HepG2 (cell line): ENCODE measurements around the gene ARF5. TPM values are rescaled to one million over a fixed set of nuclear protein-coding genes. Genes with fewer than 3 reads are reported as not detected.

Experiments used
- ATAC-seq: fragments of 200-7000 bp; cut with Tn5 transposase; 3 replicates; pipeline ENCODE4 v1.9.1; 2020; ENCODE audit warnings: mild to moderate bottlenecking, moderate library complexity
- BruUV-seq: library from RNA; stranded (reverse); fragments of 400-500 nt; replicated peaks from 2 replicates; lab custom pipeline; 2021; lab: Mats Ljungman, UMichigan
- CTCF ChIA-PET: fragments of 300-600 bp; formaldehyde crosslinking; extraction: SDS; loops from one replicate; lab custom pipeline; 2021; ENCODE audit warnings: low total read pairs, inconsistent platforms, low intra/inter-chr PET ratio; lab: Yijun Ruan, JAX
- POLR2A ChIA-PET: fragments of 350-600 bp; sonication (Branson Sonifier 250); formaldehyde crosslinking; loops from one replicate; lab custom pipeline; 2020; ENCODE audit warnings: antibody characterized with exemption, inconsistent platforms; lab: Yijun Ruan, JAX
- DNase-seq: peaks from one replicate; pipeline ENCODE4 v3.0.0-alpha.2; 2015; ENCODE audit warnings: low spot score
- FAIRE-seq: peaks from 3 replicates; lab custom pipeline; 2011; peaks lifted over from hg19 to GRCh38; lab: Jason Lieb, UNC
- H2AFZ ChIP-seq: one replicate; pipeline ENCODE4 v1.6.1; 2011; ENCODE audit warnings: low read length, inconsistent platforms
- H3K27ac ChIP-seq: fragments of 300-600 bp; 3 replicates; pipeline ENCODE4 v1.8.0; 2011; ENCODE audit warnings: mixed run types, mild to moderate bottlenecking, mixed read lengths, low read length, inconsistent platforms; ENCODE audit not compliant: insufficient read depth; ENCODE audit errors: extremely low read length
- H3K27me3 ChIP-seq, 2 experiments: fragments of 200-600 bp in 1 of 2; 2 replicates in 1 of 2; 3 replicates in 1 of 2; pipeline versions ENCODE4 v1.6.0 to v1.8.0; 2011; ENCODE audit warnings: low read length in 2 of 2, mild to moderate bottlenecking in 2 of 2, moderate library complexity in 2 of 2, inconsistent platforms in 1 of 2; ENCODE audit not compliant: insufficient read depth in 2 of 2, control insufficient read depth in 1 of 2
- H3K36me3 ChIP-seq, 2 experiments: fragments of 200-600 bp in 1 of 2; replicated peaks in 1 of 2; 2 replicates in 1 of 2; 3 replicates in 1 of 2; pipeline versions ENCODE4 v1.5.1 to v1.8.0; 2011; ENCODE audit warnings: low read length in 2 of 2, inconsistent platforms in 1 of 2; ENCODE audit not compliant: insufficient read depth in 2 of 2, control insufficient read depth in 1 of 2
- H3K4me1 ChIP-seq: 2 replicates; pipeline ENCODE4 v1.5.1; 2012; ENCODE audit warnings: low read length, inconsistent platforms; ENCODE audit not compliant: insufficient read depth
- H3K4me2 ChIP-seq: 2 replicates; pipeline ENCODE4 v1.6.0; 2011; ENCODE audit warnings: low read depth, low read length, inconsistent platforms
- H3K4me3 ChIP-seq, 3 experiments: fragments of 200-600 bp in 1 of 3; sonication (generic), shearing (Covaris generic) in 1 of 3; replicated peaks in 1 of 3; 2 replicates each; pipeline ENCODE4 v1.5.1; 2011 to 2016; ENCODE audit warnings: low read length in 3 of 3, inconsistent platforms in 2 of 3, low read depth in 2 of 3, mild to moderate bottlenecking in 2 of 3, control low read depth in 1 of 3, mixed read lengths in 1 of 3; ENCODE audit not compliant: insufficient read depth in 1 of 3
- H3K79me2 ChIP-seq: one replicate; pipeline ENCODE4 v1.6.1; 2011; ENCODE audit warnings: low read length, inconsistent platforms; ENCODE audit not compliant: insufficient read depth
- H3K9ac ChIP-seq: 2 replicates; pipeline ENCODE4 v1.6.0; 2011; ENCODE audit warnings: mild to moderate bottlenecking, low read depth, low read length, inconsistent platforms; ENCODE audit not compliant: insufficient read depth
- H3K9me3 ChIP-seq: 2 replicates; pipeline ENCODE4 v1.5.1; 2012; ENCODE audit warnings: mild to moderate bottlenecking, low read length
- H4K20me1 ChIP-seq: 2 replicates; pipeline ENCODE4 v1.6.0; 2011; ENCODE audit warnings: inconsistent platforms, mild to moderate bottlenecking, low read length, moderate library complexity; ENCODE audit not compliant: insufficient read depth
- MAFK ChIP-seq, 2 experiments: IDR thresholded peaks in 1 of 2; conservative IDR thresholded peaks in 1 of 2; 2 replicates each; pipeline ENCODE4 v1.6.1; 2011; ENCODE audit warnings: improper control_type of control experiment in 2 of 2, low read length in 2 of 2
- RELA ChIP-seq: sonication (generic); formaldehyde crosslinking; IDR thresholded peaks from 2 replicates; pipeline ENCODE4 v1.4.0; 2020; ENCODE audit warnings: missing genetic modification reagents
- TFDP1 ChIP-seq: IDR thresholded peaks from 2 replicates; pipeline ENCODE4 v1.6.1; 2016; ENCODE audit warnings: missing compliant biosample characterization, missing genetic modification reagents, borderline replicate concordance
- ZNF460 ChIP-seq: sonication (generic); formaldehyde crosslinking; IDR thresholded peaks from 2 replicates; pipeline ENCODE4 v1.5.1; 2020; ENCODE audit warnings: missing genetic modification reagents, mild to moderate bottlenecking, borderline replicate concordance
- ZNF512B ChIP-seq: sonication (generic); formaldehyde crosslinking; IDR thresholded peaks from 2 replicates; pipeline ENCODE4 v1.5.1; 2020; ENCODE audit warnings: missing genetic modification reagents, mild to moderate bottlenecking, borderline replicate concordance
- WGBS: methylation state at CpG from one replicate; pipeline ENCODE4 v1.1.6; 2017; ENCODE audit warnings: low lambda C conversion rate; 5-methylcytosine and 5-hydroxymethylcytosine counted together
- in situ Hi-C: cut with HindIII; loops from 2 replicates; pipeline ENCODE4 v1.10.0; 2017; ENCODE audit warnings: low pct_unique_long_range_greater_than_20kb; ENCODE audit not compliant: extremely low pct_ligation_motif_present
- intact Hi-C: fragments of 100-400 bp; cut with micrococcal nuclease; formaldehyde crosslinking; loops from one replicate; pipeline ENCODE4 v1.10.0; 2022; ENCODE audit not compliant: unreplicated experiment
- polyA plus RNA-seq, 8 experiments: library from polyadenylated mRNA; depleted of rRNA in 3 of 8; stranded (reverse) in 7 of 8; unstranded in 1 of 8; fragments of >200 nt; fragmentation: Illumina TruSeq in 4 of 8; extraction: Trizol in 4 of 8; gene quantifications; 2 replicates each; pipeline versions ENCODE4 v1.2.1 to v1.2.3, GENCODE V29; 2011 to 2016; ENCODE audit warnings: low read depth in 4 of 8, missing spikeins in 1 of 8, mixed read lengths in 1 of 8; ENCODE audit not compliant: insufficient read depth in 1 of 8
- total RNA-seq, 5 experiments: library from RNA; depleted of rRNA; stranded (reverse); fragments of >200 nt; fragmentation: Illumina TruSeq; extraction: Trizol; gene quantifications; 2 replicates each; pipeline ENCODE4 v1.2.3, GENCODE V29; 2016; ENCODE audit warnings: low read depth in 1 of 5
- TF ChIP-seq, protein P1 (sequence below): sonication (generic); formaldehyde crosslinking; IDR thresholded peaks from 2 replicates; pipeline ENCODE4 v1.4.0; 2020; ENCODE audit warnings: missing genetic modification reagents

ARF5 gene
- total and polyA plus RNA-seq, 2 of the 13 experiments (the other 11 are each of a cell fraction or from before 2014, with no cell fraction given) = 109 to 135 TPM

GRCh38 chr7:127581716-127582115 is 6.5 kb upstream of the ARF5 start:
- no peak for TF ChIP-seq MAFK (conservative IDR thresholded peaks at IDR 0.05 in 1 of 2, IDR thresholded peaks at IDR 0.05 in 1 of 2; ENCODE audit: low read length in 2 of 2)
- TF ChIP-seq ZNF512B (CRISPR knock-in tag) = no peak
- TF ChIP-seq, protein P1, sequence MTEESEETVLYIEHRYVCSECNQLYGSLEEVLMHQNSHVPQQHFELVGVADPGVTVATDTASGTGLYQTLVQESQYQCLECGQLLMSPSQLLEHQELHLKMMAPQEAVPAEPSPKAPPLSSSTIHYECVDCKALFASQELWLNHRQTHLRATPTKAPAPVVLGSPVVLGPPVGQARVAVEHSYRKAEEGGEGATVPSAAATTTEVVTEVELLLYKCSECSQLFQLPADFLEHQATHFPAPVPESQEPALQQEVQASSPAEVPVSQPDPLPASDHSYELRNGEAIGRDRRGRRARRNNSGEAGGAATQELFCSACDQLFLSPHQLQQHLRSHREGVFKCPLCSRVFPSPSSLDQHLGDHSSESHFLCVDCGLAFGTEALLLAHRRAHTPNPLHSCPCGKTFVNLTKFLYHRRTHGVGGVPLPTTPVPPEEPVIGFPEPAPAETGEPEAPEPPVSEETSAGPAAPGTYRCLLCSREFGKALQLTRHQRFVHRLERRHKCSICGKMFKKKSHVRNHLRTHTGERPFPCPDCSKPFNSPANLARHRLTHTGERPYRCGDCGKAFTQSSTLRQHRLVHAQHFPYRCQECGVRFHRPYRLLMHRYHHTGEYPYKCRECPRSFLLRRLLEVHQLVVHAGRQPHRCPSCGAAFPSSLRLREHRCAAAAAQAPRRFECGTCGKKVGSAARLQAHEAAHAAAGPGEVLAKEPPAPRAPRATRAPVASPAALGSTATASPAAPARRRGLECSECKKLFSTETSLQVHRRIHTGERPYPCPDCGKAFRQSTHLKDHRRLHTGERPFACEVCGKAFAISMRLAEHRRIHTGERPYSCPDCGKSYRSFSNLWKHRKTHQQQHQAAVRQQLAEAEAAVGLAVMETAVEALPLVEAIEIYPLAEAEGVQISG (CRISPR knock-in tag) = no peak
- no peak for TF ChIP-seq TFDP1 (CRISPR knock-in tag)
- no peak for TF ChIP-seq ZNF460 (CRISPR knock-in tag)
- TF ChIP-seq RELA (CRISPR knock-in tag) = no peak

More at GRCh38 chr7:127581716-127582115, 6.5 kb upstream of the ARF5 start:
- H3K36me3 ChIP-seq = peaks cover 0 to 4% of the 10 kb centered on the region in 2 experiments; a peak in 3 of 5 replicates
- peak overlapping the region in 1 of 3 experiments; percentile 21; a peak in 2 of 6 replicates for H3K4me3 ChIP-seq
- ATAC-seq = no peak
- in situ Hi-C loops (no loop called here), intact Hi-C loops (loop anchor here (10.0 kb wide), 2 partner anchors 73 to 187 kb away; partner anchors contain the start of genes SND1 and ZNF800)
- no peak overlapping the region for H3K9ac ChIP-seq
- FAIRE-seq = no peak
- 100% methylated on average over 1 of the region's 1 CpG for WGBS
- ChIA-PET POLR2A (no interaction called here), CTCF (no interaction called here)
- BruUV-seq = no TSS peak
- H3K79me2 ChIP-seq = peaks cover 13% of the 10 kb centered on the region
- H2AFZ ChIP-seq = no peak overlapping the region
- peak overlapping the region; percentile 59; the same call in 1 of the 2 replicates for H3K4me2 ChIP-seq
- no peaks in the 10 kb centered on the region; the same call in 1 of the 2 replicates for H4K20me1 ChIP-seq
- H3K27ac ChIP-seq = peak overlapping the region; percentile 53
- H3K9me3 ChIP-seq = no peaks in the 10 kb centered on the region
- H3K4me1 ChIP-seq = peaks cover 54% of the 10 kb centered on the region
- no peaks in the 10 kb centered on the region; a peak in 1 of 5 replicates for H3K27me3 ChIP-seq
- DNase-seq = no peak
